ENCODE data around the gene KLK5.

KLK5 gene

GRCh38 chr19:50968716-50969412, 16.0 kb upstream of the KLK5 start:
- no peak for DNase-seq

- DNase-seq: no peak
These were observed 15.3 kb upstream of the KLK5 start for GRCh38 chr19:50967929-50968715.

GRCh38 chr19:50964266-50964665, 11.4 kb upstream of the KLK5 start:
- DNase-seq: no peak

GRCh38 chr19:50963381-50963780, 10.5 kb upstream of the KLK5 start:
- DNase-seq: no peak

GRCh38 chr19:50962245-50962644, 9.4 kb upstream of the KLK5 start:
- DNase-seq: no peak

GRCh38 chr19:50959731-50960500, 7.1 kb upstream of the KLK5 start:
- no peak for DNase-seq

- no peak for DNase-seq
These were observed 4.7 kb upstream of the KLK5 start for GRCh38 chr19:50957587-50957986.

GRCh38 chr19:50949861-50950260, 3.0 kb downstream of the KLK5 start:
- no peak for DNase-seq

- DNase-seq: no peak
These were observed 5.7 kb downstream of the KLK5 start for GRCh38 chr19:50947123-50947522.

GRCh38 chr19:50944795-50945194, 8.0 kb downstream of the KLK5 start:
- no peak for DNase-seq

GRCh38 chr19:50943074-50943828, 9.6 kb downstream of the KLK5 start:
- DNase-seq: no peak

GRCh38 chr19:50939596-50939995, 13.2 kb downstream of the KLK5 start:
- DNase-seq: peak; percentile 55 to 59

GRCh38 chr19:50933640-50934039, 19.2 kb downstream of the KLK5 start:
- DNase-seq: no peak

GRCh38 chr19:50932690-50933083, 20.2 kb downstream of the KLK5 start:
- DNase-seq: no peak

- no peak for DNase-seq
These were observed 20.7 kb downstream of the KLK5 start for GRCh38 chr19:50932018-50932689.

- no peak for DNase-seq
These were observed 21.8 kb downstream of the KLK5 start for GRCh38 chr19:50931023-50931422.

GRCh38 chr19:50928831-50929230, 24.0 kb downstream of the KLK5 start:
- DNase-seq: no peak

GRCh38 chr19:50926144-50926543, 26.7 kb downstream of the KLK5 start:
- DNase-seq: no peak

- no peak for DNase-seq
These were observed 27.1 kb downstream of the KLK5 start for GRCh38 chr19:50925734-50926133.

GRCh38 chr19:50924586-50924985, 28.3 kb downstream of the KLK5 start:
- no peak for DNase-seq

GRCh38 chr19:50922317-50922853, 30.5 kb downstream of the KLK5 start:
- DNase-seq: peak; percentile 66 to 90

Measured in inflammatory macrophage treated with lipopolysaccharide for 1 hour (primary cell).